Measurements from ENCODE around the gene CBLN3. TPM values are rescaled to one million over a fixed set of nuclear protein-coding genes. Genes with fewer than 3 reads are reported as not detected.
"Not testable (repeated sequence)": the region's sequence is repeated elsewhere in the genome, so short reads cannot be mapped to it uniquely, and the experiment has no call there.

The CBLN3 gene
- total RNA-seq, 2 donors from 2014 or later: 2.0 to 2.5 TPM

- DNase-seq (no peak), ATAC-seq (no peak)
- intact Hi-C loops (cut with DNase I, micrococcal nuclease): no loop called here
These were observed 33.6 kb downstream of the CBLN3 start for GRCh38 chr14:24395609-24396582.

GRCh38 chr14:24394275-24394674, 35.2 kb downstream of the CBLN3 start:
- intact Hi-C loops (cut with DNase I, micrococcal nuclease): no loop called here
- no peak for DNase-seq
- ATAC-seq: no peak

GRCh38 chr14:24392325-24393091, 37.0 kb downstream of the CBLN3 start:
- intact Hi-C loops (cut with DNase I, micrococcal nuclease): no loop called here
- ATAC-seq: peak; percentile 84
- DNase-seq: no peak

GRCh38 chr14:24390701-24391468, 38.6 kb downstream of the CBLN3 start:
- intact Hi-C loops (cut with DNase I, micrococcal nuclease): no loop called here
- no peak for ATAC-seq
- no peak for DNase-seq

- DNase-seq: no peak
- no peak for ATAC-seq
These were observed 40.1 kb downstream of the CBLN3 start for GRCh38 chr14:24389226-24389848.

GRCh38 chr14:24388474-24389179, 40.8 kb downstream of the CBLN3 start:
- no peak for ATAC-seq
- DNase-seq: no peak
- intact Hi-C loops (cut with DNase I, micrococcal nuclease): no loop called here

More at GRCh38 chr14:24389226-24389848, 40.1 kb downstream of the CBLN3 start:
- intact Hi-C loops (cut with DNase I, micrococcal nuclease): no loop called here

- intact Hi-C loops (cut with DNase I, micrococcal nuclease); DNase-seq; ATAC-seq: not testable (repeated sequence)
These were observed 41.9 kb downstream of the CBLN3 start for GRCh38 chr14:24387579-24387978.

GRCh38 chr14:24387009-24387345, 42.5 kb downstream of the CBLN3 start:
- intact Hi-C loops (cut with DNase I, micrococcal nuclease): no loop called here
- DNase-seq (no peak), ATAC-seq (no peak)

GRCh38 chr14:24385524-24385923, 43.9 kb downstream of the CBLN3 start:
- ATAC-seq: no peak
- no peak for DNase-seq
- intact Hi-C loops (cut with DNase I, micrococcal nuclease): no loop called here

- intact Hi-C loops (cut with DNase I, micrococcal nuclease): no loop called here
- ATAC-seq: no peak
These were observed 45.3 kb downstream of the CBLN3 start for GRCh38 chr14:24384169-24384568.

GRCh38 chr14:24382064-24382371, 47.5 kb downstream of the CBLN3 start:
- DNase-seq (no peak), ATAC-seq (no peak)
- intact Hi-C loops (cut with DNase I, micrococcal nuclease): no loop called here

More at GRCh38 chr14:24384169-24384568, 45.3 kb downstream of the CBLN3 start:
- DNase-seq: no peak

GRCh38 chr14:24381363-24382063, 48.0 kb downstream of the CBLN3 start:
- DNase-seq (no peak), ATAC-seq (no peak)
- intact Hi-C loops (cut with DNase I, micrococcal nuclease): no loop called here

- DNase-seq: no peak
- peak; percentile 39 for ATAC-seq
- intact Hi-C loops (cut with DNase I, micrococcal nuclease): no loop called here
These were observed 49.3 kb downstream of the CBLN3 start for GRCh38 chr14:24379907-24380730.

- intact Hi-C loops (cut with DNase I, micrococcal nuclease): no loop called here
- DNase-seq: no peak
- ATAC-seq: no peak
These were observed 50.2 kb downstream of the CBLN3 start for GRCh38 chr14:24378981-24379906.

- DNase-seq (no peak), ATAC-seq (no peak)
- intact Hi-C loops (cut with DNase I, micrococcal nuclease): no loop called here
These were observed 51.1 kb downstream of the CBLN3 start for GRCh38 chr14:24378327-24378726.

- DNase-seq: peak in 1 of 2 donors; percentile 24
- intact Hi-C loops (cut with DNase I, micrococcal nuclease): no loop called here
- peak; percentile 75 for ATAC-seq
These were observed 51.8 kb downstream of the CBLN3 start for GRCh38 chr14:24377657-24378056.

Measured in left colon (tissue), 2 donors.